Thoracic aorta (tissue), 2 donors: ENCODE data around the gene DXO. TPM values are rescaled to one million over a fixed set of nuclear protein-coding genes. Genes with fewer than 3 reads are reported as not detected.
"Not testable (repeated sequence)": the region's sequence is repeated elsewhere in the genome, so short reads cannot be mapped to it uniquely, and the experiment has no call there.

ENCODE experiments used
- ATAC-seq: fragments of 150-250 bp; one replicate; pipeline ENCODE4 v1.8.0; 2017; ENCODE audit warnings: low read depth; ENCODE audit not compliant: insufficient number of reproducible peaks, low FRiP score
- DNase-seq: peaks from one replicate; pipeline ENCODE4 v3.0.0-alpha.2; 2020; ENCODE audit warnings: low spot score
- H3K27ac ChIP-seq, 2 donors: fragments of 200-600 bp; sonication (generic); 1 replicate in 1 of 2; 2 replicates in 1 of 2; pipeline ENCODE4 v1.5.1; 2016; ENCODE audit warnings: mild to moderate bottlenecking in 2 of 2, moderate library complexity in 2 of 2
- H3K27me3 ChIP-seq: fragments of 200-600 bp; sonication (generic); replicated peaks from 2 replicates; pipeline ENCODE4 v1.6.0; 2016; ENCODE audit warnings: mild to moderate bottlenecking; ENCODE audit not compliant: insufficient read depth
- H3K36me3 ChIP-seq: fragments of 200-600 bp; sonication (generic); one replicate; pipeline ENCODE4 v1.5.1; 2016
- H3K4me1 ChIP-seq, 2 donors: fragments of 200-600 bp; sonication (generic); 1 replicate in 1 of 2; 2 replicates in 1 of 2; pipeline versions ENCODE4 v1.5.1 to v1.6.0; 2016; ENCODE audit warnings: low read depth in 2 of 2, mild to moderate bottlenecking in 1 of 2; ENCODE audit not compliant: control insufficient read depth in 1 of 2
- H3K4me3 ChIP-seq: fragments of 200-600 bp; sonication (generic); 2 replicates; pipeline ENCODE4 v1.5.1; 2016; ENCODE audit warnings: mild to moderate bottlenecking
- H3K9me3 ChIP-seq: fragments of 200-600 bp; sonication (generic); 2 replicates; pipeline ENCODE4 v1.5.1; 2016
- total RNA-seq, 2 donors: library from RNA; depleted of rRNA; stranded (reverse); fragments of >200 nt; gene quantifications; one replicate each; pipeline versions ENCODE4 v1.1.0 to v1.2.3, GENCODE V29; 2016
- TF ChIP-seq, protein P1 (sequence below): fragments of 200-600 bp; sonication (generic); IDR thresholded peaks from one replicate; pipeline ENCODE4 v1.5.1; 2019; ENCODE audit warnings: antibody characterized with exemption

Gene DXO
- 10 to 100 TPM; 14.1 to 45.4 TPM for total RNA-seq

DNA sequence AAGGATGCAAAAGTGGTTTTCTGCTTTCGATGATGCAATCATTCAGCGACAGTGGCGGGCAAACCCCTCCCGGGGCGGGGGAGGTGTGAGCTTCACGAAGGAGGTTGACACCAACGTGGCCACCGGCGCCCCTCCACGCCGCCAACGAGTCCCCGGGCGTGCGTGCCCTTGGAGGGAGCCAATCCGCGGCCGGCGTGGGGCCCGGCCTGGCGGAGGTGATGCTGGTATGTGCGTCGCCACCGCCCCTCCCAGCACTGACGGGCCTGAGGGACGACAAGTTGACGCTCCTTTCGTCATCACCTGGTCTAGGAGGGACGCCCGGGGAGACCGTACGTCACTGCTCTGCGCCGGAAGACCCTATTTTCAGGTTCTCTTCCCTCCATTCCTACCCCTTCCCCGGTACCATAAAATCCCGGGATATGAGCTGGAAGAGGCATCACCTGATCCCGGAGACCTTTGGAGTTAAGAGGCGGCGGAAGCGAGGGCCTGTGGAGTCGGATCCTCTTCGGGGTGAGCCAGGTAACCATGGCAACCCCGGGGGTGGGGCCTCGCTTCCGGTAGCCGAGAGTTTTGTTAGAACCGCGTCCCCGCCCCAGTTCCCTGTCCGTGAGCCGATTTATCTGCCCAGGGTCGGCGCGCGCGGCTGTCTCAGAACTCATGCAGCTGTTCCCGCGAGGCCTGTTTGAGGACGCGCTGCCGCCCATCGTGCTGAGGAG, at the start of gene DXO:
DXO (minus strand) TSS at position 146 of the 716 bp plus-strand sequence. CDS start 463 bp downstream, outside the sequence.
- Histone ChIP-seq H3K36me3 (peaks cover 23% of the 10 kb centered on the region), H3K4me3 (peak within 1 kb of the TSS; percentile 79), H3K27ac (peak within 1 kb of the TSS; percentile 91 to 95), H3K9me3 (no peaks in the 10 kb centered on the region), H3K27me3 (no peaks in the 10 kb centered on the region), H3K4me1 (peaks cover 19 to 38% of the 10 kb centered on the region in 2 donors)
- ATAC-seq: peak; percentile 93
- TF ChIP-seq, protein P1, sequence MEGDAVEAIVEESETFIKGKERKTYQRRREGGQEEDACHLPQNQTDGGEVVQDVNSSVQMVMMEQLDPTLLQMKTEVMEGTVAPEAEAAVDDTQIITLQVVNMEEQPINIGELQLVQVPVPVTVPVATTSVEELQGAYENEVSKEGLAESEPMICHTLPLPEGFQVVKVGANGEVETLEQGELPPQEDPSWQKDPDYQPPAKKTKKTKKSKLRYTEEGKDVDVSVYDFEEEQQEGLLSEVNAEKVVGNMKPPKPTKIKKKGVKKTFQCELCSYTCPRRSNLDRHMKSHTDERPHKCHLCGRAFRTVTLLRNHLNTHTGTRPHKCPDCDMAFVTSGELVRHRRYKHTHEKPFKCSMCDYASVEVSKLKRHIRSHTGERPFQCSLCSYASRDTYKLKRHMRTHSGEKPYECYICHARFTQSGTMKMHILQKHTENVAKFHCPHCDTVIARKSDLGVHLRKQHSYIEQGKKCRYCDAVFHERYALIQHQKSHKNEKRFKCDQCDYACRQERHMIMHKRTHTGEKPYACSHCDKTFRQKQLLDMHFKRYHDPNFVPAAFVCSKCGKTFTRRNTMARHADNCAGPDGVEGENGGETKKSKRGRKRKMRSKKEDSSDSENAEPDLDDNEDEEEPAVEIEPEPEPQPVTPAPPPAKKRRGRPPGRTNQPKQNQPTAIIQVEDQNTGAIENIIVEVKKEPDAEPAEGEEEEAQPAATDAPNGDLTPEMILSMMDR: no peak
- DNase-seq: peak; percentile 94

DNA sequence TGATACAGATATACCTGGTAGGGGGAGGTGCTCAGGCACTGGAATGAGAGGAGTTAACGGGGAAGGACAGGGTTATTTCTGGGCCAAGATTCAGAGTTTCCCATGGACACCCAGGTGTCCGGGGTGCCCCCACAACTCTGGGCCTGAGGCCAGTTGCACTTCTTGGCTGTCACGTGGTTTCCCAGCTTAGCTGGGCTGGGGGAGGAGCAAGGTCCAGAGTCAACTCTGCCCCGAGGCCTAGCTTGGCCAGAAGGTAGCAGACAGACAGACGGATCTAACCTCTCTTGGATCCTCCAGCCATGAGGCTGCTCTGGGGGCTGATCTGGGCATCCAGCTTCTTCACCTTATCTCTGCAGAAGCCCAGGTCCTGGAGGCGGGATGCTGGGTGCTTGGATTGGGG, 42.6 kb upstream of the DXO start, which contains the start of gene C4B:
C4B (plus strand) TSS at position 249 of the 400 bp plus-strand sequence; CDS start at position 300, 51 bp downstream.
- H3K4me3 ChIP-seq, H3K27ac ChIP-seq, H3K4me1 ChIP-seq, H3K36me3 ChIP-seq, H3K27me3 ChIP-seq, H3K9me3 ChIP-seq, DNase-seq: not testable (repeated sequence)
- peak; percentile 16 for ATAC-seq

GRCh38 chr6:32013738-32014137, 41.8 kb upstream of the DXO start:
- DNase-seq, H3K27me3 ChIP-seq, H3K9me3 ChIP-seq, H3K4me1 ChIP-seq, ATAC-seq, H3K4me3 ChIP-seq, H3K27ac ChIP-seq, H3K36me3 ChIP-seq: not testable (repeated sequence)

DNA sequence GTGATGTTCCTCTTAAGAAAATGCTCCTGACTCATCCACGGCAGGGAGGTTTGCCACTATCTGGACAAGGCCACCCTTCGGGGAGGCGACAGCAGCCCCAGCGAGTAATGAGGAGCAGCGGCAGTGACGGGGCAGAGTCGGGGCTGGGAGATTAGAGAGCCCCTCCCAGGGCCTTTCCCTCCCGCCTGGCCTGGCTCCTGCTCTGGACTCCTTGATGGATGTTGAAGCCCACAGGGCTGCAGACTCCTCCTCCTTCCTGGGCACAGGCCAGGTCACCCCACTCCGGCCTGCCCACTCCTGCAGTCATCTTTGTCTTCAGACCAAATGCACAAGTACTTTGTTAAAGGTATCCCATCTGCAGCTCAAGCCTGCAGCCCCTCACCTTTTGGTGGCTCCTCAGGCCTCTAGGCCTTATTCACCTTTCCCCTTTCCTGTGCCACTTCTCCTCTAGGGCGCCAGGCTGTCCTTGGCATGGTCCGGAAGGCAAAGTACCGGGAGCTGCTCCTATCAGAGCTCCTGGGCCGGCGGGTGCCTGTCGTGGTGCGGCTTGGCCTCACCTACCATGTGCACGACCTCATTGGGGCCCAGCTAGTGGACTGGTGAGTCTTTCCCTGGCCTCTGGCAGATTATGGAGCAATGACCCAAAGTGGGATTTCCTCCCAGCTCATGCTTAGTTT, 41.1 kb upstream of the DXO start:
- H3K36me3 ChIP-seq, H3K4me1 ChIP-seq, H3K4me3 ChIP-seq, H3K9me3 ChIP-seq, ATAC-seq, DNase-seq, H3K27me3 ChIP-seq, H3K27ac ChIP-seq: not testable (repeated sequence)

GRCh38 chr6:32010856-32011530, 39.1 kb upstream of the DXO start:
- not testable (repeated sequence) for H3K4me3 ChIP-seq, H3K4me1 ChIP-seq, H3K9me3 ChIP-seq, H3K36me3 ChIP-seq, DNase-seq, ATAC-seq, H3K27ac ChIP-seq, H3K27me3 ChIP-seq

- H3K27me3 ChIP-seq, H3K4me3 ChIP-seq, H3K27ac ChIP-seq, DNase-seq, H3K36me3 ChIP-seq, H3K9me3 ChIP-seq, H3K4me1 ChIP-seq, ATAC-seq: not testable (repeated sequence)
Observed at GRCh38 chr6:32009537-32009936, 37.6 kb upstream of the DXO start.

- not testable (repeated sequence) for H3K27ac ChIP-seq, H3K9me3 ChIP-seq, H3K36me3 ChIP-seq, H3K4me3 ChIP-seq, H3K4me1 ChIP-seq, ATAC-seq, DNase-seq, H3K27me3 ChIP-seq
Observed at GRCh38 chr6:32008616-32009015, 36.7 kb upstream of the DXO start.

DNA sequence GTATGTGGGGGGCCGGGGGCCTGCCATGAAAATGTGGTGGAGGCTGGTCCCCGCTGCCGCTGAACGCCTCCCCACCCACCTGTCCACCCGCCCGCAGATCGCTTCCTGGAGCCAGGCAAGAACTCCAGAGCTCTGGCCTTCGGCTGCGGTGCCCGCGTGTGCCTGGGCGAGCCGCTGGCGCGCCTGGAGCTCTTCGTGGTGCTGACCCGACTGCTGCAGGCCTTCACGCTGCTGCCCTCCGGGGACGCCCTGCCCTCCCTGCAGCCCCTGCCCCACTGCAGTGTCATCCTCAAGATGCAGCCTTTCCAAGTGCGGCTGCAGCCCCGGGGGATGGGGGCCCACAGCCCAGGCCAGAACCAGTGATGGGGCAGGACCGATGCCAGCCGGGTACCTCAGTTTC, 36.1 kb upstream of the DXO start:
- H3K9me3 ChIP-seq, H3K27ac ChIP-seq, H3K4me3 ChIP-seq, H3K36me3 ChIP-seq, H3K27me3 ChIP-seq, DNase-seq, H3K4me1 ChIP-seq, ATAC-seq: not testable (repeated sequence)

DNA sequence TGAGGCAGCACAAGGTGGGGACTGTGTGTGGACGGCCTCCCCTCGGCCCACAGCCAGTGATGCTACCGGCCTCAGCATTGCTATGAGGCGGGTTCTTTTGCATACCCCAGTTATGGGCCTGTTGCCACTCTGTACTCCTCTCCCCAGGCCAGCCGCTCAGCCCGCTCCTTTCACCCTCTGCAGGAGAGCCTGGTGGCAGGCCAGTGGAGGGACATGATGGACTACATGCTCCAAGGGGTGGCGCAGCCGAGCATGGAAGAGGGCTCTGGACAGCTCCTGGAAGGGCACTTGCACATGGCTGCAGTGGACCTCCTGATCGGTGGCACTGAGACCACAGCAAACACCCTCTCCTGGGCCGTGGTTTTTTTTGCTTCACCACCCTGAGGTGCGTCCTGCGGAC, 35.1 kb upstream of the DXO start:
- H3K9me3 ChIP-seq, H3K4me3 ChIP-seq, H3K27ac ChIP-seq, H3K27me3 ChIP-seq, H3K4me1 ChIP-seq, ATAC-seq, DNase-seq, H3K36me3 ChIP-seq: not testable (repeated sequence)

DNA sequence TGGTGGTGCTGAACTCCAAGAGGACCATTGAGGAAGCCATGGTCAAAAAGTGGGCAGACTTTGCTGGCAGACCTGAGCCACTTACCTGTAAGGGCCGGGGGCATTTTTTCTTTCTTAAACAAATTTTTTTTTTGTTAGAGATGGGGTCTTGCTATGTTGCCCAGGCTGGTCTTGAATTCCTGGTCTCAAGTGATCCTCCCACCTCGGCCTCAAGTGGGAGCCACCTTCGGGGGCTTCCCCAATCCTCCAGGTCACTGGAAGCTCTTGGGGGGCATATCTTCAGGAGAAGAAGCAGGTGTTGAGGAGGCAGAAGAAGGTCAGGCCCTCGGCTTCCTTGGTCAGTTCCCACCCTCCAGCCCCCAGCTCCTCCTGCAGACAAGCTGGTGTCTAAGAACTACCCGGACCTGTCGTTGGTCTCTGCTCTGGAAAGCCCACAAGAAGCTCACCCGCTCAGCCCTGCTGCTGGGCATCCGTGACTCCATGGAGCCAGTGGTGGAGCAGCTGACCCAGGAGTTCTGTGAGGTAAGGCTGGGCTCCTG, 34.1 kb upstream of the DXO start:
- H3K9me3 ChIP-seq, H3K36me3 ChIP-seq, H3K4me3 ChIP-seq, DNase-seq, H3K4me1 ChIP-seq, H3K27ac ChIP-seq, ATAC-seq, H3K27me3 ChIP-seq: not testable (repeated sequence)

DNA sequence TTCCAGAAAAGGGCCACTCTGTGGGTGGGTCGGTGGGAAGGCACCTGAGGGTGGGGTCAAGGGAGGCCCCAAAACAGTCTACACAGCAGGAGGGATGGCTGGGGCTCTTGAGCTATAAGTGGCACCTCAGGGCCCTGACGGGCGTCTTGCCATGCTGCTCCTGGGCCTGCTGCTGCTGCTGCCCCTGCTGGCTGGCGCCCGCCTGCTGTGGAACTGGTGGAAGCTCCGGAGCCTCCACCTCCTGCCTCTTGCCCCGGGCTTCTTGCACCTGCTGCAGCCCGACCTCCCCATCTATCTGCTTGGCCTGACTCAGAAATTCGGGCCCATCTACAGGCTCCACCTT, 33.6 kb upstream of the DXO start:
- H3K36me3 ChIP-seq, ATAC-seq, H3K27me3 ChIP-seq, DNase-seq, H3K4me1 ChIP-seq, H3K4me3 ChIP-seq, H3K9me3 ChIP-seq, H3K27ac ChIP-seq: not testable (repeated sequence)
